ENCODE data around the gene RAD52. TPM values are rescaled to one million over a fixed set of nuclear protein-coding genes. Genes with fewer than 3 reads are reported as not detected.

RAD52 gene
- total RNA-seq, 2 experiments from 2014 or later, result 30.3 to 30.8 TPM

GRCh38 chr12:922285-922684, 27.2 kb downstream of the RAD52 start:
- H2AFZ ChIP-seq (ENCODE audit: low read length), result no peak overlapping the region
- ChIA-PET CTCF (ENCODE audit: unreplicated experiment) (no interaction called here), POLR2A (interaction anchor here (0.6 kb wide), 1 partner anchor 218 kb away, joined by 5 read pairs; no protein-coding TSS in a partner anchor)
- H3K9me3 ChIP-seq (ENCODE audit: low read length), result no peaks in the 10 kb centered on the region
- H3K79me2 ChIP-seq (ENCODE audit: insufficient read depth, low read depth, low read length), result no peaks in the 10 kb centered on the region
- TF ChIP-seq CTCF (conservative IDR thresholded peaks at IDR 0.05; ENCODE audit: low read length) (no peak), EZH2phosphoT487 (IDR thresholded peaks at IDR 0.05; ENCODE audit: borderline replicate concordance, low read depth, low read length) (no peak)
- H3K4me3 ChIP-seq (ENCODE audit: low read depth, low read length, poor library complexity, severe bottlenecking), result no peak overlapping the region
- H3K27ac ChIP-seq (ENCODE audit: low read depth, low read length, poor library complexity, severe bottlenecking), result no peak overlapping the region
- BruUV-seq (replicated peaks), result no TSS peak
- intact Hi-C loops (cut with micrococcal nuclease; ENCODE audit: unreplicated experiment), result no loop called here
- no peaks in the 10 kb centered on the region for H4K20me1 ChIP-seq (ENCODE audit: insufficient read depth, low read length)
- no peaks in the 10 kb centered on the region for H3K4me1 ChIP-seq (ENCODE audit: insufficient read depth, low read length, poor library complexity, severe bottlenecking)
- H3K4me2 ChIP-seq (ENCODE audit: low read length), result no peak overlapping the region
- no peak for DNase-seq (ENCODE audit: low spot score)
- H3K36me3 ChIP-seq (ENCODE audit: insufficient read depth, low read length), result peaks cover 81% of the 10 kb centered on the region
- H3K9me2 ChIP-seq (ENCODE audit: insufficient read depth, low read length), result no peaks in the 10 kb centered on the region

GRCh38 chr12:920676-921075, 28.8 kb downstream of the RAD52 start:
- no TSS peak for BruUV-seq (replicated peaks)
- TF ChIP-seq CTCF (conservative IDR thresholded peaks at IDR 0.05; ENCODE audit: low read length) (no peak), EZH2phosphoT487 (IDR thresholded peaks at IDR 0.05; ENCODE audit: borderline replicate concordance, low read depth, low read length) (no peak)
- Histone ChIP-seq H3K4me2 (ENCODE audit: low read length) (no peak overlapping the region), H3K9me2 (ENCODE audit: insufficient read depth, low read length) (no peaks in the 10 kb centered on the region), H4K20me1 (ENCODE audit: insufficient read depth, low read length) (no peaks in the 10 kb centered on the region), H3K79me2 (ENCODE audit: insufficient read depth, low read depth, low read length) (no peaks in the 10 kb centered on the region), H3K4me3 (ENCODE audit: low read depth, low read length, poor library complexity, severe bottlenecking) (no peak overlapping the region), H3K4me1 (ENCODE audit: insufficient read depth, low read length, poor library complexity, severe bottlenecking) (no peaks in the 10 kb centered on the region), H3K9me3 (ENCODE audit: low read length) (no peaks in the 10 kb centered on the region), H2AFZ (ENCODE audit: low read length) (no peak overlapping the region), H3K36me3 (ENCODE audit: insufficient read depth, low read length) (peaks cover 81% of the 10 kb centered on the region), H3K27ac (ENCODE audit: low read depth, low read length, poor library complexity, severe bottlenecking) (no peak overlapping the region)
- CTCF ChIA-PET (ENCODE audit: unreplicated experiment), result no interaction called here
- POLR2A ChIA-PET, result no interaction called here
- intact Hi-C loops (cut with micrococcal nuclease; ENCODE audit: unreplicated experiment), result no loop called here
- no peak for DNase-seq (ENCODE audit: low spot score)

- H3K36me3 ChIP-seq (ENCODE audit: insufficient read depth, low read length), result peaks cover 93% of the 10 kb centered on the region
- CTCF ChIA-PET (ENCODE audit: unreplicated experiment), result no interaction called here
- DNase-seq (ENCODE audit: low spot score), result no peak
- no peaks in the 10 kb centered on the region for H3K79me2 ChIP-seq (ENCODE audit: insufficient read depth, low read depth, low read length)
- TF ChIP-seq CTCF (conservative IDR thresholded peaks at IDR 0.05; ENCODE audit: low read length) (no peak), EZH2phosphoT487 (IDR thresholded peaks at IDR 0.05; ENCODE audit: borderline replicate concordance, low read depth, low read length) (no peak)
- H3K9me3 ChIP-seq (ENCODE audit: low read length), result no peaks in the 10 kb centered on the region
- intact Hi-C loops (cut with micrococcal nuclease; ENCODE audit: unreplicated experiment), result no loop called here
- H3K4me2 ChIP-seq (ENCODE audit: low read length), result no peak overlapping the region
- peaks cover 8% of the 10 kb centered on the region for H3K4me1 ChIP-seq (ENCODE audit: insufficient read depth, low read length, poor library complexity, severe bottlenecking)
- no peaks in the 10 kb centered on the region for H3K9me2 ChIP-seq (ENCODE audit: insufficient read depth, low read length)
- no peak overlapping the region for H3K27ac ChIP-seq (ENCODE audit: low read depth, low read length, poor library complexity, severe bottlenecking)
- POLR2A ChIA-PET, result interaction anchor here (0.7 kb wide), 3 partner anchors 26 to 472 kb away, joined by 3 to 4 read pairs (median 4); no protein-coding TSS in a partner anchor
- BruUV-seq (replicated peaks), result no TSS peak
- no peak overlapping the region for H3K4me3 ChIP-seq (ENCODE audit: low read depth, low read length, poor library complexity, severe bottlenecking)
- H4K20me1 ChIP-seq (ENCODE audit: insufficient read depth, low read length), result no peaks in the 10 kb centered on the region
- H2AFZ ChIP-seq (ENCODE audit: low read length), result no peak overlapping the region
Measured at GRCh38 chr12:916712-917445, 32.6 kb downstream of the RAD52 start.

All from OCI-LY7 (cell line).